Nephron (organoid): Measurements from ENCODE around the gene ZCCHC14.
"Not testable (repeated sequence)": the region's sequence is repeated elsewhere in the genome, so short reads cannot be mapped to it uniquely, and the experiment has no call there.

Source experiments
- H3K27ac Mint-ChIP-seq, 3 experiments: 2 replicates each; pipeline ENCODE4 v1.8.0; 2020; ENCODE audit warnings: mixed read lengths in 3 of 3, mild to moderate bottlenecking in 2 of 3, moderate library complexity in 1 of 3
- H3K27me3 Mint-ChIP-seq: 2 replicates; pipeline ENCODE4 v1.8.0; 2021; ENCODE audit warnings: low read depth, mild to moderate bottlenecking, moderate library complexity, mixed read lengths
- H3K36me3 Mint-ChIP-seq: 2 replicates; pipeline ENCODE4 v1.8.0; 2020; ENCODE audit warnings: low read depth, mixed read lengths
- H3K4me1 Mint-ChIP-seq: 2 replicates; pipeline ENCODE4 v1.8.0; 2020; ENCODE audit warnings: mixed read lengths
- H3K4me3 Mint-ChIP-seq, 3 experiments: 2 replicates each; pipeline ENCODE4 v1.8.0; 2020; ENCODE audit warnings: mild to moderate bottlenecking in 3 of 3, mixed read lengths in 3 of 3, moderate library complexity in 2 of 3
- H3K9me3 Mint-ChIP-seq: 2 replicates; pipeline ENCODE4 v1.8.0; 2020; ENCODE audit warnings: mixed read lengths
- TF ChIP-seq, protein P1 (sequence below), 3 experiments: fragments of 200-600 bp; sonication (generic); IDR thresholded peaks; one replicate each; pipeline ENCODE4 v1.5.0; 2021; ENCODE audit warnings: antibody characterized with exemption in 3 of 3; ENCODE audit not compliant: unreplicated experiment in 3 of 3

Gene ZCCHC14

GRCh38 chr16:87496447-87496801 lies 3.6 kb upstream of the ZCCHC14 start:
- Mint-ChIP-seq H3K9me3 (no peaks in the 10 kb centered on the region), H3K27me3 (peaks cover 6% of the 10 kb centered on the region), H3K36me3 (no peaks in the 10 kb centered on the region), H3K4me3 (no peak overlapping the region), H3K27ac (no peak overlapping the region), H3K4me1 (peaks cover 10% of the 10 kb centered on the region)
- TF ChIP-seq, protein P1, sequence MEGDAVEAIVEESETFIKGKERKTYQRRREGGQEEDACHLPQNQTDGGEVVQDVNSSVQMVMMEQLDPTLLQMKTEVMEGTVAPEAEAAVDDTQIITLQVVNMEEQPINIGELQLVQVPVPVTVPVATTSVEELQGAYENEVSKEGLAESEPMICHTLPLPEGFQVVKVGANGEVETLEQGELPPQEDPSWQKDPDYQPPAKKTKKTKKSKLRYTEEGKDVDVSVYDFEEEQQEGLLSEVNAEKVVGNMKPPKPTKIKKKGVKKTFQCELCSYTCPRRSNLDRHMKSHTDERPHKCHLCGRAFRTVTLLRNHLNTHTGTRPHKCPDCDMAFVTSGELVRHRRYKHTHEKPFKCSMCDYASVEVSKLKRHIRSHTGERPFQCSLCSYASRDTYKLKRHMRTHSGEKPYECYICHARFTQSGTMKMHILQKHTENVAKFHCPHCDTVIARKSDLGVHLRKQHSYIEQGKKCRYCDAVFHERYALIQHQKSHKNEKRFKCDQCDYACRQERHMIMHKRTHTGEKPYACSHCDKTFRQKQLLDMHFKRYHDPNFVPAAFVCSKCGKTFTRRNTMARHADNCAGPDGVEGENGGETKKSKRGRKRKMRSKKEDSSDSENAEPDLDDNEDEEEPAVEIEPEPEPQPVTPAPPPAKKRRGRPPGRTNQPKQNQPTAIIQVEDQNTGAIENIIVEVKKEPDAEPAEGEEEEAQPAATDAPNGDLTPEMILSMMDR (IDR thresholded peaks at IDR 0.05; ENCODE audit: unreplicated experiment in 3 of 3): no peak

GRCh38 chr16:87495578-87496446 lies 3.0 kb upstream of the ZCCHC14 start:
- H3K9me3 Mint-ChIP-seq: no peaks in the 10 kb centered on the region
- no peaks in the 10 kb centered on the region for H3K36me3 Mint-ChIP-seq
- H3K4me3 Mint-ChIP-seq: no peak overlapping the region
- peaks cover 6% of the 10 kb centered on the region for H3K27me3 Mint-ChIP-seq
- peak overlapping the region in 1 of 3 experiments; percentile 17 for H3K27ac Mint-ChIP-seq
- peaks cover 10% of the 10 kb centered on the region for H3K4me1 Mint-ChIP-seq
- TF ChIP-seq, protein P1 (IDR thresholded peaks at IDR 0.05; ENCODE audit: unreplicated experiment in 3 of 3): no peak

GRCh38 chr16:87493608-87494280 lies 920 bp upstream of the ZCCHC14 start:
- Mint-ChIP-seq H3K36me3 (no peaks in the 10 kb centered on the region), H3K27me3 (peaks cover 6% of the 10 kb centered on the region), H3K4me3 (peak overlapping the region; percentile 86 to 90 (median 89)), H3K9me3 (no peaks in the 10 kb centered on the region), H3K4me1 (peaks cover 31% of the 10 kb centered on the region), H3K27ac (peak overlapping the region in 2 of 3 experiments; percentile 54 to 93)
- TF ChIP-seq, protein P1 (IDR thresholded peaks at IDR 0.05; ENCODE audit: unreplicated experiment in 3 of 3): no peak

DNA sequence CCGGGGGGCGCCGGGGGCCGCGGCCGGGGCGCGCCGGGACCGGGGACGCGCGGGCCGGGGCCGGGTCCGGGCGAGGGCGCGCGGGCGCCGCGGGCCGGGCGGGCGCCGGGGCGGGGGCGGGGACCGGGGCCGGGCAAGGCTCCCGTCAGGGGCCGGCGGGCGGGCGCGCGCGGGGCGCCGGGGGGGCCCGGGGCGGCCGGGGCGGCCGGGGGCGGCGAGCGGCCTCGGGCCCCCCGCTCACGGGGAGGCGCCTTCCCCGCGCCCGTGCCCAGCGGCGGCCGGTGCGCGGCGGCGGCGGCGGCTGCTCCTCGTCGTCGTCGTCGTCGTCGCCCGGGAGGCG lies 563 bp downstream of the ZCCHC14 start:
- Mint-ChIP-seq H3K27ac (no peak overlapping the region), H3K4me1 (peaks cover 44% of the 10 kb centered on the region), H3K4me3 (no peak overlapping the region), H3K27me3 (peaks cover 6% of the 10 kb centered on the region), H3K9me3 (no peaks in the 10 kb centered on the region), H3K36me3 (no peaks in the 10 kb centered on the region)
- TF ChIP-seq, protein P1 (IDR thresholded peaks at IDR 0.05; ENCODE audit: unreplicated experiment in 3 of 3): no peak

GRCh38 chr16:87491522-87492290 lies 1.1 kb downstream of the ZCCHC14 start:
- no peaks in the 10 kb centered on the region for H3K36me3 Mint-ChIP-seq

GRCh38 chr16:87490799-87491521 lies 1.9 kb downstream of the ZCCHC14 start:
- Mint-ChIP-seq H3K4me3 (peak overlapping the region; percentile 86 to 89 (median 88)), H3K4me1 (peaks cover 57% of the 10 kb centered on the region), H3K27ac (peak overlapping the region; percentile 59 to 85 (median 74))
- not testable (repeated sequence) for H3K9me3 Mint-ChIP-seq, H3K27me3 Mint-ChIP-seq, H3K36me3 Mint-ChIP-seq

More at GRCh38 chr16:87491522-87492290, 1.1 kb downstream of the ZCCHC14 start:
- H3K9me3 Mint-ChIP-seq: no peaks in the 10 kb centered on the region
- peak overlapping the region in 2 of 3 experiments; percentile 41 to 85 for H3K27ac Mint-ChIP-seq
- H3K4me3 Mint-ChIP-seq: peak overlapping the region; percentile 86 to 89 (median 88)
- peaks cover 50% of the 10 kb centered on the region for H3K4me1 Mint-ChIP-seq
- H3K27me3 Mint-ChIP-seq: peaks cover 6% of the 10 kb centered on the region
- TF ChIP-seq, protein P1 (IDR thresholded peaks at IDR 0.05; ENCODE audit: unreplicated experiment in 3 of 3): no peak
